ENCODE results near the gene C8A.

Gene C8A

GRCh38 chr1:56929492-56929891, 74.9 kb downstream of the C8A start:
- DNase-seq: no peak

GRCh38 chr1:56931211-56931610, 76.6 kb downstream of the C8A start:
- DNase-seq: no peak

GRCh38 chr1:56931686-56932085, 77.1 kb downstream of the C8A start:
- no peak for DNase-seq

GRCh38 chr1:56933161-56933560, 78.6 kb downstream of the C8A start:
- DNase-seq: no peak

- no peak for DNase-seq
Measured at GRCh38 chr1:56933606-56934005, 79.0 kb downstream of the C8A start.

- no peak for DNase-seq
Measured at GRCh38 chr1:56934430-56935060, 79.9 kb downstream of the C8A start.

- DNase-seq: no peak
Measured at GRCh38 chr1:56938646-56939045, 84.0 kb downstream of the C8A start.

GRCh38 chr1:56939209-56939608, 84.6 kb downstream of the C8A start:
- no peak for DNase-seq

GRCh38 chr1:56940039-56940438, 85.4 kb downstream of the C8A start:
- no peak for DNase-seq

GRCh38 chr1:56948403-56949023, 93.9 kb downstream of the C8A start:
- DNase-seq: no peak

- DNase-seq: no peak
Measured at GRCh38 chr1:56952501-56952900, 97.9 kb downstream of the C8A start.

GRCh38 chr1:56953386-56953785, 98.8 kb downstream of the C8A start:
- DNase-seq: no peak

- no peak for DNase-seq
Measured at GRCh38 chr1:56954664-56955063, 100.1 kb downstream of the C8A start.

- no peak for DNase-seq
Measured at GRCh38 chr1:56957931-56958330, 103.3 kb downstream of the C8A start.

GRCh38 chr1:56958526-56958925, 103.9 kb downstream of the C8A start:
- no peak for DNase-seq

GRCh38 chr1:56961426-56961825, 106.8 kb downstream of the C8A start:
- DNase-seq: no peak

- DNase-seq: no peak
Measured at GRCh38 chr1:56963667-56964066, 109.1 kb downstream of the C8A start.

GRCh38 chr1:56964349-56965017, 109.9 kb downstream of the C8A start:
- DNase-seq: no peak

GRCh38 chr1:56965191-56965590, 110.6 kb downstream of the C8A start:
- DNase-seq: no peak

- no peak for DNase-seq
Measured at GRCh38 chr1:56965916-56966697, 111.5 kb downstream of the C8A start, which contains the start of gene C8B. TSS of gene C8B (minus strand) at chr1:56966015. CDS start at chr1:56965948, 67 bp downstream.

GRCh38 chr1:56966698-56966999, 112.1 kb downstream of the C8A start:
- no peak for DNase-seq

GRCh38 chr1:56967355-56967754, 112.8 kb downstream of the C8A start:
- no peak for DNase-seq
